Urinary bladder (tissue), 4 donors: ENCODE results near the gene WDR33. TPM values are rescaled to one million over a fixed set of nuclear protein-coding genes. Genes with fewer than 3 reads are reported as not detected.
"Not testable (repeated sequence)": the region's sequence is repeated elsewhere in the genome, so short reads cannot be mapped to it uniquely, and the experiment has no call there.

Source experiments
- DNase-seq: peaks from one replicate; pipeline ENCODE4 v3.0.0-alpha.2; 2015; ENCODE audit errors: extremely low spot score
- H3K27ac ChIP-seq: one replicate; pipeline ENCODE4 v1.5.1; 2013; ENCODE audit warnings: low read depth, mild to moderate bottlenecking, moderate library complexity
- H3K36me3 ChIP-seq: one replicate; pipeline ENCODE4 v1.6.1; 2013; ENCODE audit warnings: mild to moderate bottlenecking, moderate library complexity; ENCODE audit not compliant: insufficient read depth
- H3K4me1 ChIP-seq: one replicate; pipeline ENCODE4 v1.6.1; 2013; ENCODE audit warnings: mild to moderate bottlenecking, moderate library complexity; ENCODE audit not compliant: insufficient read depth
- H3K4me3 ChIP-seq: one replicate; pipeline ENCODE4 v1.5.1; 2013; ENCODE audit warnings: low read depth, low read length
- WGBS: extraction: QIAGEN DNeasy Blood & Tissue Kit; methylation state at CpG from one replicate; pipeline ENCODE4 v1.1.7; 2013; 5-methylcytosine and 5-hydroxymethylcytosine counted together
- polyA plus RNA-seq: library from polyadenylated mRNA; stranded (reverse); fragments of 200-250 nt; gene quantifications from one replicate; pipeline ENCODE4 v1.2.3, GENCODE V29; 2013
- total RNA-seq: library from RNA; depleted of rRNA; stranded (reverse); fragments of >200 nt; gene quantifications from one replicate; pipeline ENCODE4 v1.2.3, GENCODE V29; 2014
- donor health status: healthy with polysubstance abuse.
- donor health status: healthy.

The WDR33 gene
- total and polyA plus RNA-seq, 2 donors = 15.7 to 88.7 TPM

- no peak for DNase-seq
- 84% methylated on average over 12 of the region's 12 CpGs for WGBS
- H3K27ac ChIP-seq = no peak overlapping the region
- H3K36me3 ChIP-seq = no peaks in the 10 kb centered on the region
- H3K4me3 ChIP-seq = no peak overlapping the region
- H3K4me1 ChIP-seq = no peaks in the 10 kb centered on the region
These were observed 15.1 kb upstream of the WDR33 start for GRCh38 chr2:127826047-127826446.

- H3K4me3 ChIP-seq = no peak overlapping the region
- H3K4me1 ChIP-seq = no peaks in the 10 kb centered on the region
- H3K36me3 ChIP-seq = no peaks in the 10 kb centered on the region
- no peak for DNase-seq
- WGBS = 68% methylated on average over 6 of the region's 6 CpGs
- no peak overlapping the region for H3K27ac ChIP-seq
These were observed 9.2 kb upstream of the WDR33 start for GRCh38 chr2:127820080-127820668.

- Histone ChIP-seq H3K36me3 (no peaks in the 10 kb centered on the region), H3K4me3 (no peak overlapping the region), H3K27ac (no peak overlapping the region), H3K4me1 (no peaks in the 10 kb centered on the region)
- WGBS = 85% methylated on average over 8 of the region's 8 CpGs
- no peak for DNase-seq
These were observed 7.9 kb upstream of the WDR33 start for GRCh38 chr2:127818794-127819425.

- Histone ChIP-seq H3K4me3 (no peak overlapping the region), H3K36me3 (no peaks in the 10 kb centered on the region), H3K27ac (no peak overlapping the region), H3K4me1 (no peaks in the 10 kb centered on the region)
- no peak for DNase-seq
- 87% methylated on average over 5 of the region's 5 CpGs for WGBS
These were observed 7.3 kb upstream of the WDR33 start for GRCh38 chr2:127818241-127818640.

GRCh38 chr2:127814677-127815076, 3.7 kb upstream of the WDR33 start:
- H3K4me3 ChIP-seq = no peak overlapping the region
- H3K27ac ChIP-seq = no peak overlapping the region
- H3K4me1 ChIP-seq = no peaks in the 10 kb centered on the region
- 89% methylated on average over 1 of the region's 1 CpG for WGBS
- no peaks in the 10 kb centered on the region for H3K36me3 ChIP-seq
- DNase-seq = no peak

- not testable (repeated sequence) for H3K27ac ChIP-seq, H3K4me3 ChIP-seq, H3K36me3 ChIP-seq, DNase-seq, H3K4me1 ChIP-seq
- 91% methylated on average over 3 of the region's 3 CpGs for WGBS
These were observed 1.5 kb upstream of the WDR33 start for GRCh38 chr2:127812441-127812840.

GRCh38 chr2:127811397-127812321, 688 bp upstream of the WDR33 start:
- no peaks in the 10 kb centered on the region for H3K36me3 ChIP-seq
- H3K4me1 ChIP-seq = peaks cover 1% of the 10 kb centered on the region
- DNase-seq = peak; percentile 4
- peak overlapping the region; percentile 89 for H3K27ac ChIP-seq
- H3K4me3 ChIP-seq = peak overlapping the region; percentile 58
- WGBS = 41% methylated on average over 34 of the region's 34 CpGs

- Histone ChIP-seq H3K36me3 (no peaks in the 10 kb centered on the region), H3K4me3 (peak overlapping the region; percentile 58), H3K4me1 (peaks cover 1% of the 10 kb centered on the region), H3K27ac (peak overlapping the region; percentile 90)
- DNase-seq = peak; percentile 7
- WGBS = under 1% methylated on average over 10 of the region's 10 CpGs
These were observed 784 bp downstream of the WDR33 start for GRCh38 chr2:127810156-127810618.

- WGBS = 85% methylated on average over 3 of the region's 3 CpGs
- Histone ChIP-seq H3K36me3 (no peaks in the 10 kb centered on the region), H3K4me1 (peaks cover 1% of the 10 kb centered on the region), H3K27ac (no peak overlapping the region), H3K4me3 (no peak overlapping the region)
- no peak for DNase-seq
These were observed 3.2 kb downstream of the WDR33 start for GRCh38 chr2:127807678-127808353.

GRCh38 chr2:127806860-127807259, 4.1 kb downstream of the WDR33 start:
- DNase-seq, H3K4me1 ChIP-seq, H3K27ac ChIP-seq, H3K36me3 ChIP-seq, H3K4me3 ChIP-seq: not testable (repeated sequence)
- WGBS = 87% methylated on average over 6 of the region's 6 CpGs

GRCh38 chr2:127805491-127805890, 5.5 kb downstream of the WDR33 start:
- Histone ChIP-seq H3K27ac (no peak overlapping the region), H3K4me3 (no peak overlapping the region), H3K36me3 (no peaks in the 10 kb centered on the region), H3K4me1 (peaks cover 1% of the 10 kb centered on the region)
- no peak for DNase-seq
- WGBS = 87% methylated on average over 6 of the region's 6 CpGs

- no peak overlapping the region for H3K4me3 ChIP-seq
- peaks cover 1% of the 10 kb centered on the region for H3K36me3 ChIP-seq
- no peak for DNase-seq
- H3K4me1 ChIP-seq = no peaks in the 10 kb centered on the region
- 86% methylated on average over 3 of the region's 3 CpGs for WGBS
- no peak overlapping the region for H3K27ac ChIP-seq
These were observed 11.0 kb downstream of the WDR33 start for GRCh38 chr2:127799926-127800325.

GRCh38 chr2:127796389-127796788, 14.6 kb downstream of the WDR33 start:
- no peak for DNase-seq
- 94% methylated on average over 2 of the region's 2 CpGs for WGBS
- H3K27ac ChIP-seq = no peak overlapping the region
- peaks cover 1% of the 10 kb centered on the region for H3K36me3 ChIP-seq
- no peaks in the 10 kb centered on the region for H3K4me1 ChIP-seq
- H3K4me3 ChIP-seq = no peak overlapping the region
